GM19035 (cell line): ENCODE results near the gene OIT3.
"Not testable (repeated sequence)": the region's sequence is repeated elsewhere in the genome, so short reads cannot be mapped to it uniquely, and the experiment has no call there.

Source experiments
- ATAC-seq: cut with Tn5 transposase; IDR thresholded peaks from one replicate; pipeline ENCODE4 v1.9.1; 2021; ENCODE audit not compliant: unreplicated experiment

The OIT3 gene

GRCh38 chr10:72899545-72899944 lies 6.0 kb downstream of the OIT3 start:
- ATAC-seq, result no peak

- ATAC-seq, result not testable (repeated sequence)
These were observed 10.5 kb downstream of the OIT3 start for GRCh38 chr10:72903941-72904446.

GRCh38 chr10:72904806-72905205 lies 11.3 kb downstream of the OIT3 start:
- ATAC-seq, result no peak

- no peak for ATAC-seq
These were observed 12.9 kb downstream of the OIT3 start for GRCh38 chr10:72906446-72906845.

GRCh38 chr10:72910705-72911104 lies 17.2 kb downstream of the OIT3 start:
- ATAC-seq, result no peak

- no peak for ATAC-seq
These were observed 18.2 kb downstream of the OIT3 start for GRCh38 chr10:72911758-72912157.

GRCh38 chr10:72912736-72913135 lies 19.2 kb downstream of the OIT3 start:
- ATAC-seq, result no peak

GRCh38 chr10:72913287-72913686 lies 19.7 kb downstream of the OIT3 start:
- ATAC-seq, result no peak

GRCh38 chr10:72917201-72917600 lies 23.7 kb downstream of the OIT3 start:
- ATAC-seq, result not testable (repeated sequence)

GRCh38 chr10:72917803-72918332 lies 24.3 kb downstream of the OIT3 start:
- ATAC-seq, result not testable (repeated sequence)

- ATAC-seq, result no peak
These were observed 24.8 kb downstream of the OIT3 start for GRCh38 chr10:72918352-72918751.

- ATAC-seq, result not testable (repeated sequence)
These were observed 27.7 kb downstream of the OIT3 start for GRCh38 chr10:72921147-72921683.

- ATAC-seq, result no peak
These were observed 30.8 kb downstream of the OIT3 start for GRCh38 chr10:72924351-72924750.

- ATAC-seq, result no peak
These were observed 32.5 kb downstream of the OIT3 start for GRCh38 chr10:72925951-72926465.

GRCh38 chr10:72927485-72927884 lies 33.9 kb downstream of the OIT3 start:
- no peak for ATAC-seq

GRCh38 chr10:72928798-72929197 lies 35.3 kb downstream of the OIT3 start:
- ATAC-seq, result no peak

GRCh38 chr10:72930276-72930675 lies 36.7 kb downstream of the OIT3 start:
- no peak for ATAC-seq

- ATAC-seq, result no peak
These were observed 38.9 kb downstream of the OIT3 start for GRCh38 chr10:72932259-72933015.

GRCh38 chr10:72935361-72935760 lies 41.8 kb downstream of the OIT3 start:
- no peak for ATAC-seq

- no peak for ATAC-seq
These were observed 50.1 kb downstream of the OIT3 start for GRCh38 chr10:72943498-72944234.

- ATAC-seq, result no peak
These were observed 53.4 kb downstream of the OIT3 start for GRCh38 chr10:72946963-72947362.
